Activated gamma-delta T cell treated with Interleukin-2 at 50 U/mL for 16 hours (primary cell): Measurements from ENCODE around the gene RHOH.
"Not testable (repeated sequence)": the region's sequence is repeated elsewhere in the genome, so short reads cannot be mapped to it uniquely, and the experiment has no call there.

Experiments
- DNase-seq: peaks from one replicate; pipeline ENCODE4 v3.0.0-alpha.2; 2020

Gene RHOH

DNA sequence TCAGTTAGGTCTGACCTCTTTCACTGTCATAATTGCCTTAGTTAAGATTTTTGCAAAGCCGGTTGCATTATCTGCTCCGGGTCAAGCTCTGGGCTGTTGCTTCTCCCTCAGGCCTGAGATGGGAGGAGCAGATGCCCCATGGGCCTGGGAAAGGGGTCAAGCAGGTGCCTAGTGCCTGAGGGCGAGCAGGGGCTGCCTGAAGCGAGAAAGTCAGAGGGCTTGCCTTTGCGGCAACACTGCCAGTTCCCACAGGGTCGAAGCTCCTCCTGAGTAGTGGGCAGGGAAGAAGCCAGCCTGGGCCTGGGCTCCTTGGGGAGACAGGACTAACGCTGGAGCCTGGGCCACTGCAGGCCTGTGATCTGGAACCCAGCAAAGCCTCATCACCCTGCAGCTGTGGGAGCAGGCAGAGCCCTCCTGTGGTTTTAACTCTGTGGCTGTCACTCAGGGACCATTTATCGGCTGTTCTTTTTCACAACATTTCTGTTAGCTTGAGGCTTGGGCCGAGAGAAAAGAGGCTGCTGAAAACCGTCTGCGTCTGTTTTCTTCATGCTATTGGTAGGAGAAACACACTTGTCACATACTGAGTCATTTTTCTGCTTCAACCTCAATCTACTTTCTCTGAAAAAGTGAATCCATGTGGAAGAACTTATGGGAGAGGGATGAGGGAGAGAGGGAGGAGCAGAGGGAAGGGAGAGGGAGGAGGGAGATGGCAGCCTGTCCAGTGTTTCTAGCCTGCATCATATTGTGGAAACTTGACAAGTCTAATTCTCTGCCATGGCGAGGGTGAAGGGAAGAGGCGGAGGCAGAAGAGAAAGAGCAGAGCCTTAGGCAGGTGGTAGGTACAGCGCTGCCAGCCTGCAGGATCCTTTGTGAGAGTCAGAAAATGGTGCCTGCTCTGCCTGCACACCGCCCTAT, 68.4 kb downstream of the RHOH start:
- DNase-seq = peak; percentile 66

DNA sequence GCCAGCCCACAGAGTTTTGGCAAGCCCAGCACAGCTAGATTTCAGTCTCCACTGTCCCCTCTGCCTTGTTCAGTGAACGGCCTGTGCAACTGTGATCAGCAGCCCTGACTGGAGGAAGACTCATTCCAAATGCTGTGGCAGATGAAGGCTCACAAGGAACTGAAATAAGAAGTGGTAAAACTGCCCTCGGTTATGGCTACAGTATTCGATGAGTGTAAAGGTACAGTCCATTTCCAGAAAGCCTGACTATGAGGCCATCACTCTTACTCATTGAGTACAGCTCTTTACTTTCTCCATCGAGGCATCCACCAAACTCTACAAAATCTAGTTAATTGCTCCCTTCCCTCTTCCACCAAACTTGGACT, 69.1 kb downstream of the RHOH start:
- no peak for DNase-seq

DNA sequence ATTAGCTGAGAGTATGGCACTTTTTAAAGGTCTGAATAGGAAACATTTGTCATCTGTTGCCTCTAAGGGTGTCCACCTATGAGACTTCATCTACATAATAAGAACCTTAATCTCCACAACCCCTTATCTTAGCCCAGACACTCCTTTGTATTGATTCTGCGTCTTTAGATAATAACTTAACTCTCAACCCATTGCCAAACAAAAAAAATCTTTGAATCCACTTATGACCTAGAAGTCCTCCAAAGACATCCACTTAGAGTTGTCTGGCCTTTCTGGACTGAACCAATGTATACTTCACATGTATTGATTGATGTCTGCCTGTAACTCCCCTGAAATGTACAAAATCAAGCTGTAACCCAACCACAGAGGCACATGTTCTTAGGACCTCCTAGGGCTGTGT, 72.3 kb downstream of the RHOH start:
- no peak for DNase-seq

DNA sequence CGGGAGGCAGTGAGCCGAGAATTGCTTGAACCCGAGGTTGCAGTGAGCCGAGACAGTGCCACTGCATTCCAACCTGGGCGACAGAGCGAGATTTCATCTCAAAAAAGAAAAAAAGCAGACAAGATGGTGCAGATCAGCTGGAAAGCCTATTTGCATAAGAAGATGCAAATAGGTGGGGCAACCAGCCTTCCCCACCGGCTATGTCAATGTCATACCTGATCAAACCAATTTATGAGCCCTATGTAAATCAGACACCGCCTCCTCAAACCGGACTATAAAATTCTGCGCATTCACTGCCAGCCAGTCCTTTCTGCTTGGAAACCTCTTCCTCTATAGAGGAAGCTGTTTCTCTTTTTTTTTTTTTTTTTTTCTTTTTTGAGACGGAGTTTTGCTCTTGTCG, 73.8 kb downstream of the RHOH start:
- DNase-seq = no peak

DNA sequence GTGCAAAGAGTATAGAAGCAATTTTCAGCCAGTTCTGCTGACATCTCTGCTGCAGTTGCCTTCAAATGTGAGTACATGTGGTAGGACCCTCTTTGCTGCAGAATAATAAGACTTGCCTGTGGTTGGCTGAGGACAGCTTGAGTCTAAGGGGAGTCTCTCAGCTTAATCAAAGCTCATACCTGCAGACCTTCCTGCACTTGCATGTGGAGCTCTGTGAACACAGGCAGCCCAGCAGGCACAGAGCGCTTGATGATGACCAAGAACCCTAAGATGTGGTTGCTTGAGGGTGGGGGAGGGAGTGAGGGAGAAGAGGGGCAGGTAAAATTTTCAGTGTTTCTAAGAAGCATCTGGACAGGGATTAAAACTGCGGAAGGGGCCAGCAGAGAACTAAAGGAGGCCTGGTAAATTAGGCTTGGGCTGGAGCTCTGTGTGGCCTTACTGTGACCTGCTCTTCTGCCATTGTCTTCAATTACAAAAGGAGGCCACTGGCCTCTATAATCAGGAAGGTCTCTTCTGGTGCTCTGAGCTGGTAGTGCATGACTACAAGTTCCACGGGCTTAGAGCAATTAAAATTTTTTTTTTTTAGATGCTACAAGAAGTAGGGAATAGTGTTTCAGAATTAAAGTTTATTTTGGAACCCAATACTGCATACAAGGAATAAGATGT, 78.4 kb downstream of the RHOH start:
- DNase-seq = peak; percentile 27

DNA sequence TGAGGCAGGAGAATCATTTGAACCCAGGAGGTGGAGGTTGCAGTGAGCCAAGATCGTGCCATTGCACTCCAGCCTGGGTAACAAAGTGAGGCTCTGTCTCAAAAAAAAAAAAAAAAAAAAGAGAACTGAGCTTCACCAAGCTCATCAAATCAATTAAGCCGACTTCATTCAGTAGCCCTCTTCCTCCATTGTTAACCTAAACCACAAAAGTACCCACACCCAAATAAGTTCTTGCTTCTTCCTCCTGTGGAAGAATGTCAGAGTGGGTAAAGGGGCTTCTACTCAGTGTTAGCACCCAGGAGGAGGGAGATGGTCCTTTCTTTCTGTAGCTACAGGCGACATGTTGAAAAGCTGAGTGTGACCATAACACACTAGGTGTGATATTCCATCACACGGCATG, 79.7 kb downstream of the RHOH start:
- no peak for DNase-seq

DNA sequence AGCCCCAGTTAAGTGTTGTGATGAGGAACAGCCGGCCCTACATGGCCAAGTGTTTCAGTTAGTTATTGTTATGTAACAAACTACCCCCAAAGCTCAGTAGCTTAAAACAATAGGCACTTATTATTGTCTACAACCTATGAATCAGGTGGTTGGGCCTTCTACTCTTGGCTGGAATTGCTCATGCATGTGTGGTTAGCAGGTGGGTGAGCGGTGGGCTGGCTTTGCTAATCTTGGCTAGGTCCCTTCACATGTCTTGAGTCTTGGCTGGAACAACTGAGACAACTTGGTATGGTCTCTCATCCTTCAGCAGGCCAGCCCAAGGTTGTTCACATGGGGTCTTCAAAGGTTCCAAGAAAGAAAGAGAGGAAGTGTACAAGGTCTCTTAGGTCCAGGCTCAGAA, 83.8 kb downstream of the RHOH start:
- DNase-seq = no peak

DNA sequence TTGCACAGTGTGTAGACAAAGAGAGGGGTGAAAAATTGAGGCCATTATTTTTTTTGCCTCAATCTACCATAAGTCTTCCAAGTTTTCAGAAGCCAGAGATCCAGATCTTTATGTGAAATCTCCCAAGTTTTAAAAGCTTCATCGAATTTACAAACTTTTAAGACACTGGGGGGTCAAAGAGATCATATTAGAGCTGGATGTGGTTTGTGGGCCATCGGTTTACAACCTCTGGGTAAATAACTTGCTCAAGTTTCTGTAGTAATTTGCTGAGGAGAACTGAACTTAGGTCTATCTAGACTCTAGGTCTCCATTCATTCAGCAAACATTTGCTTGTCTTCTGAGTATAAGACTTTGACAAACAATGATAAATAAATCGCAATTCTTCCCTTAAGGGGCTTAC, 84.3 kb downstream of the RHOH start:
- DNase-seq = no peak

DNA sequence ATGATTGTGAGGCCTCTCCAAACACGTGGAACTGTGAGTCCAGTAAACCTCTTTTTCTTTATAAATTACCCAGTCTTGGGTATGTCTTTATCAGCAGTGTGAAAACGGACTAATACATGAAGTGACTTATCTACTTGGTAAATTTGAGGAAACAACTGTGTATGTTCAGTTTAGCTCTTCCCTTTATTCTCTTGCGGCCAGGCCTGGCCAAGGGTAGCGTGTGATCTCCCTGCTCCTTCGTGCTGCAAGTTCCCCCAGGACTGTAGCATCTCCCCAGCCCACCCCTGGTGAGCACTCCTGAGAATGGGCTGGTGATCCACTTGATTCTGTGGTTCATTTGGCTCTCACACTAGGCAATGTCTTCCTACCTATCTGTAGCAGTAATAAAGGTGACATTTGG, 85.1 kb downstream of the RHOH start:
- DNase-seq = no peak

DNA sequence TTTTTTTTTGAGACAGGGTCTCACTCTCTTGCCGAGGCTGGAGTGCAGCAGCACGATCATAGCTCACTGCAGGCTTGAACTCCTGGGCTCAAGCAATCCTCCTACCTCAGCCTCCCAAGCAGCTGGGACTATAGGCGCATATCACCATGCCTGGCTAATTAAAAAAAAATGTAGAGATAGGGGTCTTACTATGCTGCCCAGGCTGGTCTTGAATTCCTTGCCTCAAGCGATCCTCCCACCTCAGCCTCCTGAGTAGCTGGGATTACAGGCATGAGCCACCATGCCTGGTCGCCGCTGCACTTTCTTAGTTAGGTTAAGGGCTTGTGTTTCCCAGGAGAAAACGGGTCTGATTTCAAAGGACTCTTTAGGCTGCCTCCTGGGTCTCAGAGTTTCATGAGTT, 86.0 kb downstream of the RHOH start:
- not testable (repeated sequence) for DNase-seq

DNA sequence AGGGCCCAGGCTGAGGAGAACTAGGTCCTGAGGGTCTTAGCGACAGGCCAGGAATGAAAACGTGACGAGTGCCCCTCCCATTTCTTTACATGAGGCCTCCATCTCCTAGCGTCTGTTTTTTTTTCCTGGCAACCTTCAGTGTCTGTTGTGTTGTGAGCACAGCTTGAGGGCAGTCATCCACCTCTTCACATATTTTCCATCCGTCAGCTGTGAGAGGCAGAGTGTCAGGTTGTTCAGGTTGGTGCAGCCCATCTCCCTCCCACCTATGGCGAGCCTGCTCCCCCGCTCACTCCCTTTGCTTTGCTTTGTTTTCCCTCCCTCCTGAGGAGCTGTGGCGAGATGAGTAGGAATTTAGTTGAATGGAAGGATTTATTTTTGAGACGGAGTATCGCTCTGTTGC, 86.6 kb downstream of the RHOH start:
- DNase-seq = no peak

DNA sequence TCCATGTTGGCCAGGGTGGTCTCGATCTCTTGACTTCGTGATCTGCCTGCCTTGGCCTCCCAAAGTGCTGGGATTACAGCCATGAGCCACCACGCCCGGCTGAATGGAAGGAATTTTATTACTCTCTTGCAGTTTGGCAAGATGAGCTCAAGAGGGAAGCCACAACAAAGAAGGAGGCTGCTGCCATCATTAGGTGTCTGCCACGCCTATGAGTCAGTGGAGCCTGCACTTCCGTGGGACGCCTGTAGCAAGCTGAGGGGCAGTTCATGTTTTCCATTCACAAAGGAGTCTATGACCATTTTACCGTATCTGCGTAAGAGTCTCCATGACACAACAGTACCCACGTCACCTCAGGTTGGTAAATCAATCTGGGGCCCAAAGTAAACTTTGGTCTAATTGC, 87.1 kb downstream of the RHOH start:
- peak; percentile 58 for DNase-seq

DNA sequence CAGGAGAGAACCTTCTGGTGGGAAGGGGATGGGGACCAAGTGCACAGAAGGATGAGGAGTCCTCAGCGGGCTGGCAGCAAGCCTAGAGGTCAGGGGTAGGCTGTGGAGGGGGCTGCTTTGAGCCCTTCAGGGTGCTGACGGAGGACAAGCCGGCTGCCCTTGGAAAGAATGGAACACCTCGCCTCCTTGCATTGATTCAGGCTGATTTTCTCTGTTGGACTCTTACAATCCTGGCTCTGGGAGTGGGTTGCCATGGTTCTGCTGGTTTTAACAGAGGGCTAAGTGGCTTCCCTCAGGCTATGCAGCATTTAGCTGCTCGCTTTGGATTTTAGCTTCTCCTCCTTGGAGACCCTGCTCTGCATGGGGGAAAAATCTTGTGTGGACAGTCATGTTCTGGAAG, 88.9 kb downstream of the RHOH start:
- DNase-seq = no peak

DNA sequence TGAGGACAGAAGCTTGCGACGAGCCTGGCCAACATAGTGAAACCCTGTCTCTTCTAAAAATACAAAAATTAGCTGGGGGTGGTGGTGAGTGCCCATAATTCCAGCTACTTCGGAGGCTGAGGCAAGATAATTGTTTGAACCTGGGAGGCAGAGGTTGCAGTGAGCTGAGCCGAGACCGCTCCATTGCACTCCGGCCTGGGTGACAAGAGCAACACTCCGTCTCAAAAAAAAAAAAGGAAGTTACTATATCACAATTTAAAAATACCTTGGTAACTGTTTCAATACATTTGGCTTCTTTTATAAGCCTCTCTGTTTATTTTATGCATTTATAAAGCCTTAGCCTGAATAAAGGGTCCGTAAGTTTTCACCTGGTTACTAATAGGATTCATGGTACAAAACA, 91.7 kb downstream of the RHOH start:
- DNase-seq = no peak

DNA sequence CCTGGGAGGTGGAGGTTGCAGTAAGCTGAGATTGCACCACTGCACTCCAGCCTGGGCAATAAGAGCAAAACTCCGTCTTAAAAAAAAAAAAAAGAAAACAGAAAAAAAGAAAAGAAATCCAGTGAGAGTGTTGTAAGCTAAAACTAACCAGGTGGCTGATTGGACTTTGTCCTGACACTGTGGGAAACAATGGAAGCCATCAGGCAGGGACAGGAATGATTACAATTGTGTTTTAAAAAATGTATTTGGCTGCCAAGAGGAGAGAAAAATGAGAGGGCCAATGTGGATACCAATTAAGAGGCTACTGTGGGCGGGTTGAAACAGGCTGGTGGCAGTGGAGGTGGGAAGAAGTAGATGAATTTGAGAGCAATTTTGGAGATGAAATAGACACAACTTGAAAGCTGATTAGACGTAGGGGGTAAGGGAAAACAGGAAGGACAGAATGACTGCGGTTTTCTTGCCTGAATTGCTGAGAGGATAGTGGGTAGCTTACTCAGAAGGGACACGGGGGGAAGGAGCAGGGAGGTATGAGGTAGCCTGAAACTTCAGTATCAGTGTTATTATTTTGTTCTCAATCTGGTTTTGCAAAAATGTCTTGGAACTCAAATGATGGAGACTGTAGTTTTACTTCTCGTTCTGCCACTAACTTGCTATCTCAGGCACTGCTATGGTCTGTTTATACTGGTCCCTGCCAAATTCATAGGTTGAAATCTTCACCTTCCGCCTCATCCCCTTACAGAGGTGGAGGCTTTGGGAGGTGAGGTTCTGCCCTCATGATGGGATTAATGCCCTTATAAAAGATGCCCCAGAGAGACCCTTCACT, 92.7 kb downstream of the RHOH start:
- DNase-seq = no peak

DNA sequence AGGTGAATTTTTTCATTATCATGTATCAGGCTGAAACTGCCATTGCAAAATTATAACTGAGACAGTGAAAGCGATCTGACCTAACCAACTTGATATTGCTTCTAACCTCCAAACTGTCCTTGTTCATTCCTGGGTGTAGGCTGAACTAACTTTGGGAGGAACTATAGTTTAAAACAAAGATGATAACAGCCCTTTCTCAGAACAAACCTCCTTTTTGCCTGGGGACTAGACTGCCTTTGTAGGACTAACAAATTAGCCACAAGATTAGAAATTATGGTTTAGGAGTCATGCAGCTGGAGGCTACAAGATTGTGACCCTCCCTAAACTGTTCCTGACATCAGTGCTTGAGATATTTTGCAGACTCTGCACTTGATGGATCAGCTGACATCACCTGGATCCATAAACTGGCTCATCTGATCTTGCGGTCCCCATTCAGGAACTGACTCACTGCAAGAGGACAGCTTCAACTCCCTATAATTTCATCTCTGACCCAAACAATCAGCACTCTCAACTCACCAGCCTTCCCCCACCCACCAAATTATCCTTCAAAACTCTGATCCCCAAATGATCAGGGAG, 93.9 kb downstream of the RHOH start:
- not testable (repeated sequence) for DNase-seq

DNA sequence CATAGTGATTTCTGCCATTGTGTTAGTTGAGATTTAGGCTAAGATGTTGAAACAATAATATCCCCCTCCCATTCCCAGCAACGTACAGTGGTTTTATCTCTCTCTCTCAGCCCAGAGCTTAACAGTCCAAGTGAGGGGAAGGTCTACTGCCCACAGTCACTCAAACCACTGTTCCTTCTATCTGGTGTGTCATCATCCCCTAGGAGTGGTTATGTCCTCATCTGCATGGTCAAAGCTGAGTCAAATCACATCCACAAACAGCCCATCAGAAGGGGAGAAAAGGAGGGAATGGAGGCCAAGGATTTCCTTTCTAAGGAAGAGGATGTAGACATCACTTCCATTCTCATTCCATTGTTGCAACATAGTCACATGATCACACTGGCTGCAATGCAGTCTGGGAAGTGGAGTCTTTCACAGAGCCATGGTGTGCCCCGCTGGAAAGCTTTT, 95.5 kb downstream of the RHOH start:
- no peak for DNase-seq

DNA sequence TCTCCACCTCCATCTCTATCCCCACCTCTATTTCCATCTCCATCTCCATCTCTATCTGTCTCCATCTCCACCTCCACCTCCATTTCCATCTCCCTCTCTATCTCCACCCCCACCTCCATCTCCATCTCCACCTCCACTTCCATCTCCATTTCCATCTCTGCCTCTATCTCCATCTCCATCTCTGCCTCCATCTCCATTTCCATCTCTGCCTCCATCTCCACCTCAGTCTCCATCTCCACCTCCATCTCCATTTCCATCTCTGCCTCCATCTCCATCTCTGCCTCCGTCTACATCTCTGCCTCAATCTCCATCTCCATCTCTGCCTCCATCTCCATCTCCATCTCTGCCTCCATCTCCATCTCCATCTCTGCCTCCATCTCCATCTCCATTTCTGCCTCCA, 97.5 kb downstream of the RHOH start:
- DNase-seq = no peak

DNA sequence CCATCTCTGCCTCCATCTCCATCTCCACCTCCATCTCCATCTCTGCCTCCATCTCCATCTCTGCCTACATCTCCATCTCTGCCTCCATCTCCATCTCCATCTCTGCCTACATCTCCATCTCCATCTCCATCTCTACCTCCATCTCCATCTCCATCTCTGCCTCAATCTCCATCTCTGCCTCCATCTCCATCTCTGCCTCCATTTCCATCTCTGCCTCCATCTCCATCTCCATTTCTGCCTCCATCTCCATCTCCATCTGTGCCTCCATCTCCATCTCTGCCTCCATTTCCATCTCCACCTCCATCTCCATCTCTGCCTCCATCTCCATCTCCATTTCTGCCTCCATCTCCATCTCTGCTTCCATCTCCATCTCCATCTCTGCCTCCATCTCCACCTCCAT, 98.2 kb downstream of the RHOH start:
- not testable (repeated sequence) for DNase-seq

DNA sequence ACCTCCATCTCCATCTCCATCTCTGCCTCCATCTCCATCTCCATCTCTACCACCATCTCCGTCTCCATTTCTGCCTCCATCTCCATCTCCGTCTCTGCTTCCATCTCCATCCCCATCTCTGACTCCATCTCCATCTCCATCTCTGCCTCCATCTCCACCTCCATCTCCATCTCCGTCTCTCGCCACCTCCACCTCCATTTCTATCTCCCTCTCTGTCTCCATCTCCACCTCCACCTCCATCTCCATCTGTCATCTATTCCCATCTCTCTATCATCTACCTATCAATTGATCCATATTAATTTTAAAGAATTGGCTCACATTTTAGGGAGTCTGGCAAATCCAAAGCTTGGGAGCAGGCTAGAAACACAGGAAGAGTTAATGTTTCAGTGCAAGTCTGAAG, 98.7 kb downstream of the RHOH start:
- DNase-seq = no peak
